ENCODE data around the gene SMO.

GRCh38 chr7:129228633-129229032 lies 40.2 kb downstream of the SMO start:
- TF ChIP-seq POLR2AphosphoS5 (IDR thresholded peaks at IDR 0.05) = no peak
- no peak for TF ChIP-seq EP300 (IDR thresholded peaks at IDR 0.05; ENCODE audit: low read depth)
- no peak for TF ChIP-seq CTCF (IDR thresholded peaks at IDR 0.05)
- no peak for TF ChIP-seq POLR2A (IDR thresholded peaks at IDR 0.05)
